ENCODE measurements around the gene OR5K3.
"Not testable (repeated sequence)": the region's sequence is repeated elsewhere in the genome, so short reads cannot be mapped to it uniquely, and the experiment has no call there.

The OR5K3 gene

GRCh38 chr3:98390366-98390765 lies at the start of gene OR5K3:
Gene OR5K3 (plus strand): TSS chr3:98390666. CDS start chr3:98390666, 0 bp downstream.
- no peak for DNase-seq

DNA sequence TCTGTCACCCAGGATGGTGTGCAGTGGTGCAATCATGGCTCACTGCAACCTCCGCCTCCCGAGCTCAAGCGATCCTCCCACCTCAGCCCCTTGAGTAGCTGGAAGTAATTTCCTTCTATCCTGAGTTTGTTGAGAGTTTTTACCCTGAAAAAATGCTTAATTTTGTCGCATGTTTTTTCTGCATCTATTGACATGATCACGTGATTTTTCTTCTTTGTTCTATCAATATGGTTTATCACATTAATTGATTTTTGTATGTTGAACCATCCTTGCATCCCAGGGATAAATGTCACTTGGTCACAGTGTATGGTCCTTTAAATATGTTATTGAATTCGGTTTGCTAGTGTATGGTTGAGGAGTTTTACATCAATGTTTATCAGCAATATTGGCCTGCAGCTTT lies 48.7 kb upstream of the OR5K3 start:
- no peak for DNase-seq

- no peak for DNase-seq
Observed at GRCh38 chr3:98343647-98344507, 46.6 kb upstream of the OR5K3 start.

- no peak for DNase-seq
Observed at GRCh38 chr3:98350082-98350481, 40.4 kb upstream of the OR5K3 start.

DNA sequence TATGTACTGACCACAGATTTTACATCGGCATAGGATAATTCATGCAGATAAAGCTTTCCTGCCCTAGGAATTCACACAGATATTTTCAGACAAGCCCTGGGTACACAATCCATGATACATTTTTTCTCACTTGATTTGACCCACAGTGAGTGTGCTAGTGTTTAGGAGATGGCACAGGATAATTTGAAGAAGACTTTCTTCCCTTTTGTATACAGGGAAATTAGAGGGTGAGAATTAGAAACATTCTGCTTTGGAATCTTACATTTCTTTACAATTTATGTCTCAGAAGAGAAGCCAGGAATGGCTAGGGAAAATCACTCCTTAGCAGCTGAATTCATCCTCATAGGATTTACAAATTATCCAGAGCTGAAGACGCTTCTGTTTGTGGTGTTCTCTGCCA lies 36.9 kb upstream of the OR5K3 start, which contains the start of gene OR5K4:
TSS of gene OR5K4 (plus strand) at position 301 of the 400 bp plus-strand sequence. CDS start at position 301, 0 bp downstream.
- DNase-seq: no peak

DNA sequence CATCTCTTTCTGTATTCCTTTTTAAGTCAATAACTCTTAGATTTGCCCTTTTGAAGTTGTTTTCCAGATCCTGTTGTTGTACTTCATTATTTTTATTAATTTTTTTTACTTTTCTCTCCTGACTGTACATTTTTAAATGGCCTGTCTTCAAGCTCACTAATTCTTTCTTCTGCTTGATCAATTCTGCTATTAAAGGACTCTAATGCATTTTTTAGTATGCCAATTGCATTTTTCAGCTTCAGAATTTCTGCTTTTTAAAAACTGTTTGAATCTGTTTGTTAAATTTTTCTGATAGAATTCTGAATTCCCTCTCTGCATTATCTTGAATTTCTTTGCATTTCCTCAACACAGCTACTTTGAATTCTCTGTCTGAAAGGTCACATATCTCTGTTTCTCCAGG lies 31.2 kb upstream of the OR5K3 start:
- no peak for DNase-seq

GRCh38 chr3:98359993-98360675 lies 30.3 kb upstream of the OR5K3 start:
- no peak for DNase-seq

- no peak for DNase-seq
Observed at GRCh38 chr3:98360681-98361080, 29.8 kb upstream of the OR5K3 start.

- DNase-seq: no peak
Observed at GRCh38 chr3:98361289-98361688, 29.2 kb upstream of the OR5K3 start.

DNA sequence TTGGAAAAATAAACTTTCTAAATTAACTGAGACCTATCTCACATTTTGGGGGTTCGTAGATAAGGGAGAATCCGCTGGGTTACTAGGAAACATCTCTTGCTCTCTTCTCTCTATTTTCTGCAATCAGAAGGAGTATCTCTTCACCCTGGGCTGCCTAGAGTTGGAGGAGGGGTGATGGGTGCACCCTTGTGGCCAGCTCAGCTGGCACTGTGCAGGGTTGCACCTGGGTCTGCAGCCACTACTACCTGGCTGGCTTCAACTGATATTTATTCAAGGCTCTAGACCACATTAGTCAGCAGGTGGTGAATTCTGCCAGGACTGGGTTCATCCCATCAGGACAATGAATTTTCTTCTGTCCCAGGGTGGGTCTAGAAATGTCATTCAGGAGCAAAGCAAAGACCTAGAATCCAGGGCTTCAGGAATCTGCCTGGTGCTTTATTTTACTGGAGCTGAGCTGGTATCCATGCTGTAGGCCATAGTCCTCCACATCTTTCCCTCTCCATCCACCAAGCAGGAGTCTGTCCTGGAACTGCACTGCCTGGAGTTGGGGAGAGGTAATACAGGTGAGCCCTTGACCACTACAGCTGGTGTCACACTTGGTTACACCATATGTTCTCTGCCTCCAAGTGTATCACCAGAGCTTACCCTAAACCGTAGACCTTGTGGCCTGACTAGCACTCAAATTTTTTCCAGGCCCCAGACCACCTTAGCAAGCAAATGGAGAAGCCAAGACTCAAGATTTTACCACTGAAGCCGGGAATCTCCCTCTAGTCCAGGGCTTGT lies 22.8 kb upstream of the OR5K3 start:
- no peak for DNase-seq

GRCh38 chr3:98371186-98371585 lies 19.3 kb upstream of the OR5K3 start:
- no peak for DNase-seq

- DNase-seq: no peak
Observed at GRCh38 chr3:98371853-98372252, 18.6 kb upstream of the OR5K3 start.

- no peak for DNase-seq
Observed at GRCh38 chr3:98372445-98372844, 18.0 kb upstream of the OR5K3 start.

GRCh38 chr3:98376631-98377030 lies 13.8 kb upstream of the OR5K3 start:
- no peak for DNase-seq

DNA sequence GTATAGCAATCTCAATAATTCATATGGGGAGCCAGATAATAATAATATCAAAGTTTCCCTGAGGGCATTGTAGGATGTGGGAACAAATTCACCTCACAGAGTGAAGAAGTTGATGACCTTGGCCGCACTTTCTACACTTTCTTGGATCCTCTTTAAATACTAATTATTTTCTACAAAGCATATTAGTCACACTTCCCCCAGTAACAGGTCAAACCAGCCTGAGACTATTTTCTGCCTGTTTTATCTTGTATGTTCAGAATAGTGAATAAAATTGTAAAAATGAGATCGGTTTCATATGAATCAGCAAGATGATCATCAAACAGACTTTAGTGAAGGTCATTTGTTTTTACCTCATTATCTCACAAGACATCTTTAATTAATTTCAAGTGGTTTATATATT lies 2.3 kb upstream of the OR5K3 start:
- no peak for DNase-seq

DNA sequence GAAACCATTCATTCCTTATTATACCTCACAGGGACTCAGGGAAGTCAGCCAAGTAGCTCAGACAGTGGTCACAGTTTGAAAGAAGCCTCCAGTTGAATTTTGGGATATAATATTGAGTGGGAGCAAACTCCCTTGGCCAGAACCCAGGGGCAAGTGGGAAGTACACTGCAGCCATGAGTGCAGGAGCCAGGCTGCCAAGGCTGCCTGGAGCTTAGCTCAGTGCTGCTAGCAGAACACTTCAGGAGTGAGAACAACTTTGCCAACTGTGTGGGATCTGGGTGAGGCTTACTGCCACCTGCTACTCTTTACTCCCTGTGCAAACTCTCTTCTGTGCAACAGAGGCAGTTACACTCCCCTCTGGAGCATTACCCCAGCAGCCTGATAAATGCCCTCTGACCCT lies 4.6 kb downstream of the OR5K3 start:
- DNase-seq: no peak

GRCh38 chr3:98396482-98396881 lies 6.0 kb downstream of the OR5K3 start:
- DNase-seq: not testable (repeated sequence)

DNA sequence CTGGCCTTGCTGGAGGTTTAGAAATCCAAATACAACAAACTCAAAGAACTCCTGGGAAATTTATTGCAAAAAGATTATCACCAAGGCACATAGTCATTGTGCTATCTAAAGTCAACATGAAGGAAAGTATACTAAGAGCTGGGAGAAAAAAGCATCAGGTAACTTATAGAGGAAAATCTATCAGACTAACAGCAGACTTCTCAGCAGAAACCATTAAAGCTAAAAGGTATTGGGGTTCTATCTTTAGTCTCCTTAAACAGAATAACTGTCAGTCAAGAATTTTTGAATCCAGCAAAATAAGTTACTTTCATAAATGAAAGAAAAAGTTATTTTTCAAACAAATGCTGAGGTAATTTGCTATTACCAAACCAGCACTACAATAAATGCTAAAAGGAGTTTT lies 8.0 kb downstream of the OR5K3 start:
- no peak for DNase-seq

GRCh38 chr3:98402507-98402906 lies 12.0 kb downstream of the OR5K3 start:
- no peak for DNase-seq

DNA sequence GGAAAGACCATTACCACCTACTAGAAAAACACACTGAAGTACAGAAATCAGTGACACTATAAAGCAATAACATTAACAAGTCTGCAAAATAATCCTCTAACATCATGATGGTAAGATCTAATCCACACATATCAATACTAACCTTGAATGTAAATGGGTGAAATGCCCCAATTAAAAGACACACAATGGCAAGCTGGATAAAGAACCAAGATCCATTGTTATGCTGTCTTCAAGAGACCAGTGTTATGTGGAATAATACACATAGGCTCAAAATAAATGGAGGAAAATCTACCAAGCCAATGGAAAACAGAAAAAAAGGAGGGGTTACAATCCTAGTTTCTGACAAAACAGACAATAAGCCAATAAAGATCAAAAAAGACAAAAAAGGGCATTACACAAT lies 13.5 kb downstream of the OR5K3 start:
- DNase-seq: no peak

DNA sequence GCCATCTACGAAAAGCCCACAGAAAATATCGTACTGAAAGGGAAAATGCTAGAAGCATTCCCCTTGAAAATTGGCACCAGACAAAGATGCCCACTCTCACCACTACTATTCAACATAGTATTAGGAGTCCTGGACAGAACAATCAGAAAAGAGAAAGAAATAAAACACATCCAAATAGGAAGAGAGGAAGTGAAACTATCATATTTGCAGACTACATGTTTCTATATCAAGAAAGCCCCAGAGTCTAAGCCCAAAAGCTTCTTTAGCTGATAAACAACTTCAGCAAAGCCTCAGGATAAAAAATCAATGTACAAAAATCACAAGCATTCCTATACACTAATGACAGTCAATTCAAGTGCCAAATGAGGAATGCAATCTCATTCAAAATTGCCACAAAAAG lies 15.6 kb downstream of the OR5K3 start:
- DNase-seq: no peak

- DNase-seq: no peak
Observed at GRCh38 chr3:98432575-98432974, 42.1 kb downstream of the OR5K3 start.

- no peak for DNase-seq
Observed at GRCh38 chr3:98433764-98434163, 43.3 kb downstream of the OR5K3 start.

DNA sequence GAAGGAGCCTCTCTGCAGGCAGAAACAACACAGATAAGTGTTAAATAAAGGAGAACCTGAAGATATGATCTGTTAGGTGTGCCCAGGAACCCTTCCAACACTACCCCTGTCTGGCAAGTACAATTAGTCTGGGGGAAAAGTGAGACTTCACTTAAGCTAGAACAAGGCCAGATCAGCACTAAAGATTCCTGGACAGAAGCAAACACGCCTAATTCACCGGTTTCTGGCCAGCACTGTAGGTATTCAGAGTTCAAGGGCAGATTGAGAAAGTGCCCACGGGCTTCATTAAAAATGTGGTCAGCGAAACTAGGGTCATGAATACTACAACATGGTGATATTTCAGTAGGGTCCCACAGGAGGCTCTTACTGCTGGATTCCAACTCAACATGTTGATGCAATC lies 43.9 kb downstream of the OR5K3 start:
- no peak for DNase-seq
